HepG2 (cell line): Measurements from ENCODE around the gene NEK6. TPM values are rescaled to one million over a fixed set of nuclear protein-coding genes. Genes with fewer than 3 reads are reported as not detected.

ENCODE experiments used
- HDAC1 ChIP-seq: sonication (generic); formaldehyde crosslinking; IDR thresholded peaks from 2 replicates; pipeline ENCODE4 v1.5.1; 2020; ENCODE audit warnings: mild to moderate bottlenecking, missing genetic modification reagents
- HMG20A ChIP-seq: IDR thresholded peaks from 2 replicates; pipeline ENCODE4 v1.6.1; 2016; ENCODE audit warnings: borderline replicate concordance
- HMG20B ChIP-seq: conservative IDR thresholded peaks from 2 replicates; pipeline ENCODE4 v1.6.1; 2016; ENCODE audit warnings: missing genetic modification reagents, missing compliant biosample characterization
- JDP2 ChIP-seq: sonication (generic); formaldehyde crosslinking; IDR thresholded peaks from 2 replicates; pipeline ENCODE4 v1.8.1; 2022; ENCODE audit warnings: missing genetic modification reagents, borderline replicate concordance
- KDM1A ChIP-seq: IDR thresholded peaks from 2 replicates; pipeline ENCODE4 v1.6.1; 2016; ENCODE audit warnings: missing compliant biosample characterization
- SOX5 ChIP-seq: IDR thresholded peaks from 2 replicates; pipeline ENCODE4 v1.6.1; 2016; ENCODE audit warnings: borderline replicate concordance
- SP140L ChIP-seq: sonication (generic); formaldehyde crosslinking; IDR thresholded peaks from 2 replicates; pipeline ENCODE4 v1.4.0; 2020; ENCODE audit warnings: missing genetic modification reagents, borderline replicate concordance
- TCF7L2 ChIP-seq: IDR thresholded peaks from 2 replicates; pipeline ENCODE4 v1.6.1; 2011; ENCODE audit warnings: mild to moderate bottlenecking, low read depth, low read length, moderate library complexity
- TOE1 ChIP-seq: sonication (generic); formaldehyde crosslinking; IDR thresholded peaks from 2 replicates; pipeline ENCODE4 v1.4.0; 2020; ENCODE audit warnings: mild to moderate bottlenecking, missing genetic modification reagents
- ZMYM3 ChIP-seq: sonication (generic); formaldehyde crosslinking; IDR thresholded peaks from 2 replicates; pipeline ENCODE4 v1.5.1; 2020; ENCODE audit warnings: mild to moderate bottlenecking, missing genetic modification reagents
- ZNF251 ChIP-seq: sonication (generic); formaldehyde crosslinking; IDR thresholded peaks from 2 replicates; pipeline ENCODE4 v1.9.0; 2021; ENCODE audit warnings: mild to moderate bottlenecking, missing genetic modification reagents
- ZNF280B ChIP-seq: sonication (generic); formaldehyde crosslinking; IDR thresholded peaks from 2 replicates; pipeline ENCODE4 v1.5.0; 2020; ENCODE audit warnings: missing genetic modification reagents, mild to moderate bottlenecking, borderline replicate concordance
- ZNF512B ChIP-seq: sonication (generic); formaldehyde crosslinking; IDR thresholded peaks from 2 replicates; pipeline ENCODE4 v1.5.1; 2020; ENCODE audit warnings: missing genetic modification reagents, mild to moderate bottlenecking, borderline replicate concordance
- ZNF629 ChIP-seq: sonication (generic); formaldehyde crosslinking; conservative IDR thresholded peaks from 2 replicates; pipeline ENCODE4 v1.5.0; 2020; ENCODE audit warnings: missing genetic modification reagents
- ZNF879 ChIP-seq: sonication (generic); formaldehyde crosslinking; IDR thresholded peaks from 2 replicates; pipeline ENCODE4 v1.8.1; 2023; ENCODE audit warnings: missing genetic modification reagents
- polyA plus RNA-seq, 8 experiments: library from polyadenylated mRNA; depleted of rRNA in 3 of 8; stranded (reverse) in 7 of 8; unstranded in 1 of 8; fragments of >200 nt; fragmentation: Illumina TruSeq in 4 of 8; extraction: Trizol in 4 of 8; gene quantifications; 2 replicates each; pipeline versions ENCODE4 v1.2.1 to v1.2.3, GENCODE V29; 2011 to 2016; ENCODE audit warnings: low read depth in 4 of 8, missing spikeins in 1 of 8, mixed read lengths in 1 of 8; ENCODE audit not compliant: insufficient read depth in 1 of 8
- total RNA-seq, 5 experiments: library from RNA; depleted of rRNA; stranded (reverse); fragments of >200 nt; fragmentation: Illumina TruSeq; extraction: Trizol; gene quantifications; 2 replicates each; pipeline ENCODE4 v1.2.3, GENCODE V29; 2016; ENCODE audit warnings: low read depth in 1 of 5
- TF ChIP-seq, protein P1 (sequence below): sonication (generic); formaldehyde crosslinking; IDR thresholded peaks from one replicate; pipeline ENCODE4 v1.5.1; 2020; ENCODE audit warnings: mild to moderate bottlenecking, missing genetic modification reagents; ENCODE audit errors: not compliant biosample characterization

Gene NEK6
- total and polyA plus RNA-seq, 2 of the 13 experiments (the other 11 are each of a cell fraction or from before 2014, with no cell fraction given) = 30.4 to 119 TPM

- no peak for TF ChIP-seq TCF7L2
- TF ChIP-seq HMG20A = no peak
- peak; percentile 97 for TF ChIP-seq ZNF629 (CRISPR knock-in tag)
- no peak for TF ChIP-seq HMG20B (CRISPR knock-in tag)
- no peak for TF ChIP-seq ZNF251 (CRISPR knock-in tag)
- no peak for TF ChIP-seq ZNF512B (CRISPR knock-in tag)
- TF ChIP-seq ZNF879 (CRISPR knock-in tag) = no peak
- TF ChIP-seq ZMYM3 (CRISPR knock-in tag) = peak; percentile 81
- TF ChIP-seq, protein P1, sequence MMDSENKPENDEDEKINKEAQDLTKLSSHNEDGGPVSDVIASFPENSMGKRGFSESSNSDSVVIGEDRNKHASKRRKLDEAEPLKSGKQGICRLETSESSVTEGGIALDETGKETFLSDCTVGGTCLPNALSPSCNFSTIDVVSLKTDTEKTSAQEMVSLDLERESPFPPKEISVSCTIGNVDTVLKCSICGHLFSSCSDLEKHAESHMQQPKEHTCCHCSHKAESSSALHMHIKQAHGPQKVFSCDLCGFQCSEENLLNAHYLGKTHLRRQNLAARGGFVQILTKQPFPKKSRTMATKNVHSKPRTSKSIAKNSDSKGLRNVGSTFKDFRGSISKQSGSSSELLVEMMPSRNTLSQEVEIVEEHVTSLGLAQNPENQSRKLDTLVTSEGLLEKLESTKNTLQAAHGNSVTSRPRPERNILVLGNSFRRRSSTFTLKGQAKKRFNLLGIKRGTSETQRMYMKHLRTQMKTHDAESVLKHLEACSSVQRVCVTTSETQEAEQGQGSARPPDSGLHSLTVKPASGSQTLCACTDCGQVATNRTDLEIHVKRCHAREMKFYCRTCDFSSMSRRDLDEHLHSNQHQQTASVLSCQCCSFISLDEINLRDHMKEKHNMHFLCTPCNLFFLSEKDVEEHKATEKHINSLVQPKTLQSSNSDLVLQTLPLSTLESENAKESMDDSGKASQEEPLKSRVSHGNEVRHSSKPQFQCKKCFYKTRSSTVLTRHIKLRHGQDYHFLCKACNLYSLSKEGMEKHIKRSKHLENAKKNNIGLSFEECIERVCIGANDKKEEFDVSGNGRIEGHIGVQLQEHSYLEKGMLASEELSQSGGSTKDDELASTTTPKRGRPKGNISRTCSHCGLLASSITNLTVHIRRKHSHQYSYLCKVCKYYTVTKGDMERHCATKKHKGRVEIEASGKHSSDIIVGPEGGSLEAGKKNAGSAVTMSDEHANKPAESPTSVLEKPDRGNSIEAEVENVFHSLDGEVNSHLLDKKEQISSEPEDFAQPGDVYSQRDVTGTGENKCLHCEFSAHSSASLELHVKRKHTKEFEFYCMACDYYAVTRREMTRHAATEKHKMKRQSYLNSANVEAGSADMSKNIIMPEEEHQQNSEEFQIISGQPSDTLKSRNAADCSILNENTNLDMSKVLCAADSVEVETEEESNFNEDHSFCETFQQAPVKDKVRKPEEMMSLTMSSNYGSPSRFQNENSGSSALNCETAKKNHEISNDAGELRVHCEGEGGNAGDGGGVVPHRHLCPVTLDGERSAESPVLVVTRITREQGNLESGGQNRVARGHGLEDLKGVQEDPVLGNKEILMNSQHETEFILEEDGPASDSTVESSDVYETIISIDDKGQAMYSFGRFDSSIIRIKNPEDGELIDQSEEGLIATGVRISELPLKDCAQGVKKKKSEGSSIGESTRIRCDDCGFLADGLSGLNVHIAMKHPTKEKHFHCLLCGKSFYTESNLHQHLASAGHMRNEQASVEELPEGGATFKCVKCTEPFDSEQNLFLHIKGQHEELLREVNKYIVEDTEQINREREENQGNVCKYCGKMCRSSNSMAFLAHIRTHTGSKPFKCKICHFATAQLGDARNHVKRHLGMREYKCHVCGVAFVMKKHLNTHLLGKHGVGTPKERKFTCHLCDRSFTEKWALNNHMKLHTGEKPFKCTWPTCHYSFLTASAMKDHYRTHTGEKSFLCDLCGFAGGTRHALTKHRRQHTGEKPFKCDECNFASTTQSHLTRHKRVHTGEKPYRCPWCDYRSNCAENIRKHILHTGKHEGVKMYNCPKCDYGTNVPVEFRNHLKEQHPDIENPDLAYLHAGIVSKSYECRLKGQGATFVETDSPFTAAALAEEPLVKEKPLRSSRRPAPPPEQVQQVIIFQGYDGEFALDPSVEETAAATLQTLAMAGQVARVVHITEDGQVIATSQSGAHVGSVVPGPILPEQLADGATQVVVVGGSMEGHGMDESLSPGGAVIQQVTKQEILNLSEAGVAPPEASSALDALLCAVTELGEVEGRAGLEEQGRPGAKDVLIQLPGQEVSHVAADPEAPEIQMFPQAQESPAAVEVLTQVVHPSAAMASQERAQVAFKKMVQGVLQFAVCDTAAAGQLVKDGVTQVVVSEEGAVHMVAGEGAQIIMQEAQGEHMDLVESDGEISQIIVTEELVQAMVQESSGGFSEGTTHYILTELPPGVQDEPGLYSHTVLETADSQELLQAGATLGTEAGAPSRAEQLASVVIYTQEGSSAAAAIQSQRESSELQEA (CRISPR knock-in tag) = no peak
- peak; percentile 65; the same call in 1 of the 2 replicates for TF ChIP-seq KDM1A (CRISPR knock-in tag)
- TF ChIP-seq ZNF280B (CRISPR knock-in tag) = 0 out of 2 replicates have a peak, but pooled peaks have one; percentile 1
- no peak for TF ChIP-seq JDP2
- no peak for TF ChIP-seq SP140L
- peak; percentile 28; the same call in 1 of the 2 replicates for TF ChIP-seq SOX5 (CRISPR knock-in tag)
- TF ChIP-seq TOE1 (CRISPR knock-in tag) = no peak
- peak; percentile 70 for TF ChIP-seq HDAC1 (CRISPR knock-in tag)
Measured at GRCh38 chr9:124256517-124257069, 1.2 kb upstream of the NEK6 start (continued).
